SIG-M5 treated with dmso at 0.1 percent for 504 hours (cell line): Measurements from ENCODE around the gene PARN.

Source experiments
- DNase-seq: peaks from one replicate; lab custom pipeline; 2025; ENCODE audit not compliant: unreplicated experiment; lab: John Stamatoyannopoulos, UW

The PARN gene

DNA sequence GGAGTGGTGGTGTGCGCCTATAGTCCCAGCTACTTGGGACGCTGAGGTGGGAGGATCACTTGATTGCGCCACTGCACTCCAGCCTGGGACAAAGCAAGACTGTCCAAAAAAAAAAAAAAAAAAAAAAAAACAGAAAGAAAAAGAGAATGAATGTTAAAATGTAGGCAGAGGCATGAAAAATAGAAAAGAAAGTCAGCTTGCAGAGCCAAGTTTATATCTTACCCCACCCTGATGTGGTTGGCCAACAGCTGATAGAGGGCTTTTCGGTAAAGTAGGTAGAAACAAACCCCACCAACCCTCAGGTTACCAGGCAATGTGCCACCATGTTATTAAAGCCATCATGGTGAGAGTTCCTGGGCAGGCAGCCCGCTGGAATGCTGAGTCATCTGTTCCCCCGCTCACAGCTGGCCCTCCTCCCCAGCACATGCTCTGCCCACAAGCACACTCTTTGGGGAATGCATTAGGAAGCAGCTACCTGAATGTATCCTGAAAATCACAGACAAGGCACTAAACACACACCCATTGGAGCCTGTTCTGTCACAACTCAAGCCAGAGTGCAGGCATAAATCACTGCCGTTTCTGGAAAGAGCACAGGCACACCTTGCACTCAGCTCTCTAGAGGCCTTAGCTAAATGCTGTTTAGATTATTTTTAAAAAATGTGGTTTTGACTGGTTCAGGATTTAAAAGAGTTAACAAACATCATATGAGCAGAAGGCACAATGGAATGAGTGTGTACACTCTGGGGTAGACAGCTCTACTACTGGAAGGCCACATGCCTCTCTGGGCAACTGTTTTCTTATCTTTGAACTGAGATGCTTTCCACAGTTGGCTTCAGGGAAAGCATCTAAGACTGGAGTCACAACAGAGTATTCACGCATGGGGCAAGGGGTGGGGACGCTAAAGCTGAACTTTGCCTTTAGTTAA lies 128.5 kb downstream of the PARN start:
- no peak for DNase-seq

GRCh38 chr16:14500791-14501190 lies 129.3 kb downstream of the PARN start:
- no peak for DNase-seq

DNA sequence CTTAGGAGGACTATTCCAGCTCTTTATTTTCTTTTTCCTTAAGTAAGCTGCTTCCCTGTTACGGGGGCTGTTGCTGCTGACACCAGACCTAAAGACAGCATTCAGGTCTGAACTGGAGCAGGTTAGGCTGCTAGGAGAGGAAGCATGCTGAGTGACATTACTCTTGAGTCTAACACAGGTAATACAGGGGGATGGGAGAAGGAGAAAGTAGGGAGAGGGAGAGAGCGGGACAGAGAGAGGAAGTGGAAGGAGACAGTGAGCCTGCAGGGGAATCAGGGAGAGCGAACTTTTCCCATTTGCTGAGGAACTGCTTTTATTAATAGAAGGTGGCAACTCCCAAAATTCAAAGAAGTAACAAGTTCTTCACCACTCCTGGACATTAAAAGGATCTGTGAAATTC lies 130.9 kb downstream of the PARN start:
- DNase-seq, result no peak

DNA sequence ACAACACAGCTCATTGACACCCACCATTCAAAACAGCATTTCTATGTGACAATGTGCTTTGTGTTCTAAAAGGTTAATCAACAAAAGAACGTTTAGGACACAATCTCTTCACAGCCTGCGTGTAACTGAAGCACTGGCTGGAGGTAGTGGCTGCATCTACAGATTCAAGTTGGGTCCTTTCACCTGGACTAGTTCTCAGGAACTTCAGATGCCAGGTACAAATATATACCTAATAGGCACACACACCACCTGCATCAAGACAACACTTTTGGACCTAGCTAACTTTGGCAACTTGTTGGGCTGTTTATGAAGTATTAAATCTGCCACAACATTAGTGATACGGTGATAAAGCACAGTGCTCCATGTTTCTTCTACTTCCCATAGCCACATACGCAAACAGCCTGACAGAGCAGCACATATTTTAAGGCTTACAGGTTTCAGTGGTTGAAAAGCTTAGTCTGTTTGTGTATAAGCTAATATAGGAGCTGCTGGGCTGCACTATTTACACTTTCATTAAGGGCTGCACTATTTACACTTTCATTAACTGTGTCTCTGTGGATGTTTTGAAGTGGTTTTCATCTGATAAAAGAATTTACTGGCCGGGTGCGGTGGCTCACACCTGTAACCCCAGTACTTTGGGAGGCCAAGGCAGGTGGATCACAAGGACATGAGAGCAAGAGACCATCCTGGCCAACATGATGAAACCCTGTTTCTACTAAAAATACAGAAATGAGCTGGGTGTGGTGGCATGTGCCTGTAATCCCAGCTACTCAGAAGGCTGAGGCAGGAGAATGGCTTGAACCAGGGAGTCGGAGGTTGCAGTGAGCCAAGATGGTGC lies 132.6 kb downstream of the PARN start:
- no peak for DNase-seq

- DNase-seq, result no peak
These were observed 133.3 kb downstream of the PARN start for GRCh38 chr16:14496786-14497185.

- no peak for DNase-seq
These were observed 133.9 kb downstream of the PARN start for GRCh38 chr16:14496047-14496770.

- no peak for DNase-seq
These were observed 134.6 kb downstream of the PARN start for GRCh38 chr16:14495213-14496046.

DNA sequence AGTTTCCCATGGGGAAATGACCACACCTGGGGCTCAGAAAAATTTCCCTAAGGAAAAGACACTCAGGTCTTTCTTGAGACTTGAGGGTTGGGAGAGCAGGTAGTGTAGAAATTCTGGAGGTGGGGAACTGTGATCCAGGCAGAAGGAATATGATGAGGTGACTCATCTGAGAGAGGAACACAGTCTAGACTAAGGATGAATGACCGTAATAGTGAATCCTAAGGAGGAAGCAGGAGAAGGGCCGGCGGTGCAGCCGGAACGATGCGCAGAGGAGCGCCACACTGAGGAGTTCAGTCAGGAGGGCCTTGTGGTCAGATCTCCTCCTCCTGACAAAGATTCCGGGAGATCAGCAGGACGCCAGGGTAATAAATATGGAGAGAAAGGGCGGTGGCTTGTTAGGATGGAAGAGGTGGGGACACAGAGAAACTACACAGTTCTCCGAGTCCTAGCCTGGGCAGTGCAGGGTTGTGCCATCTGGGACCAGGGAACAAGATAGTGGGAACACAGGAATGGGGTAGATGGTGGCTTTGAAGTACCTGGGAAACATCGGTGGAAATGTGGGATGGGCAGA lies 135.6 kb downstream of the PARN start:
- no peak for DNase-seq

GRCh38 chr16:14493791-14494190 lies 136.3 kb downstream of the PARN start:
- DNase-seq, result no peak

DNA sequence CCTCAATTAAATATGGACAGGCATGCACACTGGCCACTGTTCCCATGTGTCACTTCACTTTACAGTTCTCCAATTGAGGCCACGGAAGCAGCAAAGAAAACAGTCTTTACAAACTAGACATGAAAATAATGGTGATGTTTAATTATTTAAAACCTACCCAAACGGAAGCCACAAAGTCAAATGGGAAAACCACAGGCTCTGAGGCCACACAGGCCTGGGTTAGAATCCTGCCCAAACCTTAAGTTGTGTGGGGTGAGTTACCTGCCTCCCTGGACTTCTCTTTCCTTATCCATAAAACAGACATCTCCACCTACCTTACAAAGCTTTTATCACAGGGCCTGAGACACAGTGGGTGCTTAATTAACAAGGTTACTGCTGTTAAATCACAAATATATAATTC lies 137.4 kb downstream of the PARN start:
- DNase-seq, result no peak

DNA sequence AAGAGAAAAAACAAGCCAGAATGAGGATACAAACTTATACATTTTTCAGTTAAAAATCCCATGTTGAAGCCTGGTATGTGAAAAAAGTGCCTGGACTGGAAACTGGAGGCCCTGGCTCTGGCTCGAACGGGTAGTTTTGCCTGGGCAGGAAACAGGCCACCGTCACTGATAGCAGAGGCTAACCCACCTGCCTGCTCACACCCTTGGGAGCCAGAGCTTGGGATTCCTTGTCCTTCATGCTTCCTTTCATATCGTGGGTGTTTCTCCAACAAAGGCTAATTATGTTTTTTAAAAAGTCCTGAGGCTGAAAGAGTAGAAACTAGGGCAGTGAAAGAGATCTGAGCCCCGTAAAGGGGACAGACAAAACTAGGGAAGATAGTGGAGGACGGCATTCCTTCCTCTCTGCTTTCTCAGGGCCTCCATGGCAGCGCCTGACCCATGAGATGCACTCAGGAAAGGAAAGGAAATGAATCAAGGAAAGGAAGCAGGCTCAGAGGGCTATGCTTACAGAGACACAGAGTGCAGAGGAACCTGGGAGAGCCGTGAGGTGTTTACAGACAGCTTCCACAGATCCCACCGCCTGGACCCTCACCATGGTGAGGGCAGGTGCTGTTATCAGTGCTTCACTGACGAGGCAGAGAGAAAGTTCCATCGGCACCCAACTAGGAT lies 138.1 kb downstream of the PARN start:
- DNase-seq, result no peak

- no peak for DNase-seq
These were observed 139.8 kb downstream of the PARN start for GRCh38 chr16:14490235-14490634.

- no peak for DNase-seq
These were observed 140.6 kb downstream of the PARN start for GRCh38 chr16:14489460-14489859.

- no peak for DNase-seq
These were observed 142.5 kb downstream of the PARN start for GRCh38 chr16:14487579-14487978.

DNA sequence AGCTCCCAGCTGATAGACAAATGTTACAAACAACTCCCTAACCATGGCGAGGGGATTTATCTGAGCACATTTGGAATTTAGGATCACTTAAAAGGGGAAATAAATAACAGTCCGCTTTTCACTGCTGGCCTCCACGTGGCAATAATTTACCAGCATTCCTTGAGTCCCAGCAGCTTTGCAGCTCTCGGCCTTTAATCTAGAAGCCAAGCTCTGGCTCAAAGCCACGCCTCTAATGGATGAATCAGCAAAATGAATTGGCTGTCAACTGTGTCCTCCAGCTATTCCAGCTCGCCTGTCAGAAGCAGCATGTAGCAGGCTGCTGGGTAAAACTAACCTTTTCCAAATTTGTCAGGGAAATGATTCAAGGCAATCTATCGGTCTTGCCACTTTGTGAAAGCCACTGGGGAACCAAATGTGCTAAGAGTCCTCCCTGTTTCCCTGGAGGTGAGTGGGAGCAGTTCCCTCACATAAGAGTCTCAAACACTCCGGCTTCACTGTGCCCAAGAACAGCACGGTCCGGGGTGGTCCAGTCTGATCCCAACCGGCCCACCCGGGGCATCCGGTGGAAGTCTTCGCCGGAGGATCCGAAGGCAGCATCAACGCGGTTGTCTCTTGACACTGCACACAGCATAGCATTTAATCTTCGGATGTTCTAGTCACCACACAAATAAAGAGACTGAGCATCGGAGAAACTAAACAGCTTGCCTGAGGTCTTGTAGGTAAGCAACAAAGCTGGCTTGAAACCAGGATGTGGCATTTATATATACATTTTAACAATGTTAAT lies 143.3 kb downstream of the PARN start:
- no peak for DNase-seq

GRCh38 chr16:14485811-14486519 lies 144.1 kb downstream of the PARN start:
- DNase-seq, result no peak

- no peak for DNase-seq
These were observed 144.9 kb downstream of the PARN start for GRCh38 chr16:14485121-14485551.

DNA sequence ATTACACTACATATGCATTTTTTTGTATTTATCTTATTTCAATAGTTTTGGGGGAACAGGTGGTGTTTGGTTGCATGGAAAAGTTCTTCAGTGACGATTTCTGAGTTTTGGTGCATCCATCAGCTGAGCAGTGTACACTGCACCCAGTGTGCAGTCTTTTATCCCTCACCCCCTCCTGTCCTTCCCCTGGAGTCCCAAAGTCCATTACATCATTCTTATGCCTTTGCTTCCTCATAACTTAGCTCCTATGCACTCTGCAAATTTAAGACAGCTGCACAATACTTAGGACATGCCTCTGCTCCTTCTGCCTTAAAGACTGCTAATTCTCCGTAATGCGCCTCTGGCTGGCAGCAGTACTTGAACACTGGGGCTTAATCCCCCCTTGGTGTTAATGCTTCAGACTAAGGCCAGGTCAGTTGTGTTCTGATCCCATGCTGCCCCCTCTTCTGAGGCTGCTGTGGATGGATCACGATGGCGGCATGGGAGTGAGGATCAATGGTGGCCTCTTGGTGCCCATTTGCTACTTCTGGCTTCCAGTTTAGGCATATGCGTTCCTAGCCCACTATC lies 146.2 kb downstream of the PARN start:
- DNase-seq, result no peak
